GM18868 (cell line): ENCODE measurements around the gene CYTH4.

Experiments
- ATAC-seq: cut with Tn5 transposase; IDR thresholded peaks from one replicate; pipeline ENCODE4 v1.9.1; 2021; ENCODE audit warnings: mild to moderate bottlenecking, moderate library complexity; ENCODE audit not compliant: unreplicated experiment

Gene CYTH4

DNA sequence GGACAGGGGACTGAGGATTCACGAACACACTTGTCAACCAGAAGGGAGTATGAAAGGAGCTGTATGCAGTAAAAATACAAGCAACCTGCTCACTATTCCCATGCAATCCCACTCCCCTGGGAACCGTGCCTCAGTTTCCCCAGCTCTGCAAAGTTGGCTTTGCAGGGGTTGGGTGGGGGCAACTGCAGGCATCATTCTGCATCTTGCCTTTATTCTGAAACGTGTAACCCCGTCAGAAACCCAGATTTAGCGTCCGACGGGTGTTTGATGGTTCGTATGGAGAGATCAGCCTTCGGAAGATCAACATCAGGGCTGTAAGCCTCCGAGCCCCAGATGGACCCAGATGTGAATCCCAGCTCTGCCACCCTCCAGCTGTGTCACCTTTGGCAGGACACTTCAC is 3.6 kb downstream of the CYTH4 start:
- ATAC-seq, result no peak

DNA sequence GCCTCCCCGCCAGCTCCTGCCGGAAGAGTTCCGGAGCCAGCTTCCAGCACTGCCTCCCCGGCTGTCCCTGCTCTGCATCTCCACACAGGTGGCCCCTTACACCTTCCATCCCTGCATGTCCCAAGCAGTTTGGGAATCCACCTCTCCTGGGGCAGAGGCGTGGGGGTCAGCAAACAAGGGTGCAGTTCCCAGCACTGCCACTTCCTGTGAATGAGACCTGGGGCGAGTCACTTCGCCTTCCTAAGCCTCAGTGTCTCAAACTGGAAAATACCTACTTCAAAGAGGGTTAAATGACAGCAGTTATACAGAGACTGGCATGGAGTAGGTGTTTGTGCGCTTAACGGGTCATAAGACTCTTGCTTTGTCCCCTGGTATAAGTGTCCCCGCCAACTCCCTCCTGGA is 5.2 kb downstream of the CYTH4 start:
- no peak for ATAC-seq

GRCh38 chr22:37288521-37288920 is 6.2 kb downstream of the CYTH4 start:
- ATAC-seq, result no peak

DNA sequence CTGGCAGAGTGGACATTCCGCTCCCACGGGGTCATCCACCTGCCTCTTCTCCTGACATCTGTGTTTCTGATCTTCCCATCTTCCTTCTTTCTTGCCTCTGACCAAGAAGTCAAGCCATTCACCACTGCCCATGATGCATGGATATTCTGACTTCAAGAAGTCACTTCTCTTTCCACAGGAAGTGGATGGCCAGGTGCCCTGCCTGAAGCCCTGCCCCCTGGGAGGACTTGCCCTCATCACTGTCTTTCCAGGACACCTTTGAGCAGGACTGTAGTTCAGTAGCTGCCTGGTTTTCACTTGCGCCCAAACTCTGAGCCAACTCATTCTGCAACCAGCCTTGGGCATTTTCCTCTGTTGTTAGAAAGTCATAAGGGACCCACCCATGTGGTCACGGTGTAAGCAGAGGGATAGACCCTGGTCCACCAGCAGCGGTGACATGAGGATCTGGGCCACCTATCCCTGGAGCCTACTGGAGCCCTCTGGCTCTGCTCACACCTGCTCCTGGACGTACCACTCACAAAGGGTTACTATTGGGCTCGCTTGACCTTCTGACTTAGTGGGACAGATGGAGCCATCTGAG is 6.9 kb downstream of the CYTH4 start:
- ATAC-seq, result no peak

GRCh38 chr22:37290737-37291136 is 8.4 kb downstream of the CYTH4 start:
- no peak for ATAC-seq

DNA sequence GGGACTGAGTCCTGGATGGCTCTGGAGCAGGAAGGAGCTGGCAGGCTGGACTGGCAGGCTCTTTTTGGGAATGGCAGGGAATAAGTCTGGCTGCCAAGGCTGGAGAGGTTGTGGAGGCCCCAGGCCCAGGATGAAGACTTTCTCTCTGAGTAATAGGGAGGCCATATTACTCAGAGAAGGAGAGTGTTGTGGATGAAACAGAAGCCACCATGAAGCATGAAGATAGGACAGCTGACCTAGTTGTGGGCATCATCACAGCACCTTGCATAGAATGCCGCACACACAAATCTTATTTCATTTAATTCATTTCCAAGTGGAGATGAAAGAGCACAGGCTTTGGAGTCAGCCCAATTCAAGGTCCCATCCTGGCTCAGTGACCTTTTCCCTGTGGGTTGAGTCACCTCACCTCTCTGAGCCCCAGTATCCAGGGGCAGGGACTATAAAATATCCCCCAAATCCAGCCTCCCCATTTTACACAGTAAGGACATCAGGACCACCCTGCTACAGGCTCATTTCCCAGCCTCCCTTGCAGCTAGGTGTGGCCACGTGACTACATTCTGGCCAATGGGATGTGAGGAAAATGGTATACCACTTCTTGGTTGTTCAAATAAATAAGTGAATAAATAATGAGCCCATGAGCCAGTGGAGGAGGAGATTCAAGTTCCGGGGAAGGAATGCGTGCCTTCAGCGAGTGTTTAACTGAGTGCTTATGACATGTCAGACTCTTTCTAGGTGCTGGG is 9.4 kb downstream of the CYTH4 start:
- ATAC-seq, result no peak

- ATAC-seq, result no peak
Measured at GRCh38 chr22:37292641-37293040, 10.3 kb downstream of the CYTH4 start.

- ATAC-seq, result no peak
Measured at GRCh38 chr22:37293172-37293571, 10.9 kb downstream of the CYTH4 start.

DNA sequence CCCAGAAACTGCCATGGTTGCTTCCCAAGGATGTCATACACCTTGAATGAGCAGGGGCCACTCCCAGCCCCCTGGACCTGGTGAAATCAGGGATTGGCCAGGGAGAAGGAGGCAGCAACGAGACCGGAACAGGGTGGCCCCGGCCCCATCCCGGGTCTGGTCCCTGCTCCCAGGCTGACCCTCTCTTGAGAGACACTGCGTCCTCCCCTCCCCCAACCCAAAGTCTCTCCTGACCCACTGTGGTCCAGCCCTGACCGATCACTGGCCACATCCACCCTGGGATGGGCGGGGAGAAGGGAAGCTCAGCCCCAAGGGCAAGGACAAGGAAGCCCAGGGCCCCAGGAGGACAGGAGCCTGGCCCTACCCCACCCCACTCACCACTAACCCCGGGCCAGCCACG is 12.4 kb downstream of the CYTH4 start:
- ATAC-seq, result no peak

DNA sequence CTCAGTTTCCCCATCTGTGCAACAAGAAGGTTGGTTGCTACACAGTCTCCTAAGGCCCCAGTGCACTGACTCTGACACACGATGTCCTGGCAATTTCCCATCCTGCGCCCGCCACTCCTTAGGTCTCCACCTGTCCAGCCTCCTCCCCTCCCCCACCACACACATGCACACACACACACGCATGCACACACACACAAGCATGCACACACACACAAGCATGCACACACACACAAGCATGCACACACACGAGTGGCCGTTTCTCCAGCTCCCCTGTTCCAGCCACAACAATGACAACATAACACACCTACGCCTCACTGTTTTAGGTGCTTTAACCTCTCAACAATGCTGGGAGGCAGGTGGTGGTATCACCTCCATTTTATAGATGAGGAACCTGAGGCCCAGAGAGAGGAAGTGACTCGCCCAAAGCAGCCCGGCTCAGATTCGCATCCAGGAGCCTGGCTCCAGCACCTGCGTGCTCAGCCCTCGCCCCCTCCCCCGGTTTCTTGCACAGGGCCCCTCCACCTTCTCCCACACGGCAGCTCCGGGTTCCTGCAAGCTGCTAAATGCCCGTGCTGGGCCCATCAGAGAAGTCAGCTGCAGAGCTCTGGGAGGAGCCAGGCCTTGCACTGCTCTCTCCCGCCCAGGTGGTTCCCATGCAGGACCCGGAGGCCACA is 13.0 kb downstream of the CYTH4 start:
- no peak for ATAC-seq

DNA sequence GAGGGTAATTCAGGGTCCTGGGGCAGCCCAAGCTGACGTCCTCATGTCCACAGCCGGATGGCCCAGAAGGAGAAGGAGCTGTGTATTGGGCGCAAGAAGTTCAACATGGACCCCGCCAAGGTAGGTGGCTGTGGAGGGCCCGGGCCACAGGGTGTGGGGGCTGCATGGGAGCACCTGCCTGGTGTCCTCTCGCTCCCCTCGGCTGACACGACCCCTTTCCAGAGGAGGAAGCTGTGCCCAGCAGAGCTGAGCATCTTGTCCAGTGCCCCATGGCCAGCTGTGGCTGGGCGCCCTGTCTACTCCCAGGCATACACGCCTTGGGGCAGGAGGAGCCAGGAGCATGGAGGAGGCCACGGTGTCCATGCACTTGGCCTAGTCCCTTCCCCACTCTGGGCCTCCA is 13.6 kb downstream of the CYTH4 start:
- no peak for ATAC-seq

GRCh38 chr22:37298748-37299495 is 16.6 kb downstream of the CYTH4 start:
- no peak for ATAC-seq

DNA sequence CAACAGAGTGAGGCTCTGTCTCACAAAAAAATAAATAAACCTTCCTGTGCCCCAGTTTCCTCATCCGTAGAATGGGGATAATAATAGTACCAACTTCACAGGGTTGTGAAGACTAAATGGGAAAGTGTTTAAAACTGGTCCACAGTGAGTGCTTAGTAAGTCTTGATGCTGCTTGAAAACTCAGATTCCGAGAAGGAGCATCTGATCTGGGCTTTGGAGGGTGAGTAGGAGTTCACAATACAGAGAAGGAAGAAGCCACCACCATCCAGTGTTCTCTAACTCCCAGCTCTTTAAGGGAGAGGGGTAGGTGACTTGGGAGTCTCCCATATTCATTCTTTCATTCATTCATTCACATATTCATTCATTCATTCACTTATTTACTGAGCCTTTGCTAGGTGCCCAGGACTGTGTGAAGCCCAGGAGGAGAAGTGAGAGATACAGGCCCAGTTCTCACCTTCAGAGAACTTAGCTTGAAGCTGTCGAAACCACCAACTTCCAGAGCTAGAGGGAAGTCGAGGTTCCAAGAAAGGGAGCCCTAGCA is 17.7 kb downstream of the CYTH4 start:
- ATAC-seq, result no peak

GRCh38 chr22:37300551-37301017 is 18.3 kb downstream of the CYTH4 start:
- no peak for ATAC-seq

GRCh38 chr22:37301144-37301830 is 19.0 kb downstream of the CYTH4 start:
- ATAC-seq, result no peak

- ATAC-seq, result no peak
Measured at GRCh38 chr22:37302674-37303555, 20.6 kb downstream of the CYTH4 start.

DNA sequence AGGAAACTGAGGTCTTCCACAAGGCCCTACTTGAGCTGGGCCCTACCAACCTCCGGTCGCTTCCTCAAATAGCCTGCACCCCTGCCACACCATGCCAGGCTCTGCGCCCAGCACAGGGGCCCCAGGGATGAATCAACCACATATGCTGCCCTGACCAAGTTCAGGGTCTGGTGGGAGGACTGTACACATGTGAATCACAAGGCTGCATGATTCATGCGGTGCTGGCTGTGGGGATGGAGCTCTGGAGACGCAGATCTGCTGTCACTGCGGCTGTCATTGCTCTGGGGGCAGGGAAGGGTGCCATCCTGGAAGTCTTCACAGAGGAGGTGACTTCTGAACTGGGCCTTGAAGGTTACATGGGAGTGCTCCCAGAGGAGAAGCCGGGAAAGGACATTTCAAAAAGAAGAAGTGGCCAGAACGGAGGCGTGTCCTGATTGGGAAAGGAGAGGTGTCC is 21.5 kb downstream of the CYTH4 start:
- no peak for ATAC-seq

GRCh38 chr22:37304595-37305343 is 22.5 kb downstream of the CYTH4 start:
- no peak for ATAC-seq

GRCh38 chr22:37305887-37306286 is 23.6 kb downstream of the CYTH4 start:
- ATAC-seq, result no peak
